ENCODE data around the gene MED12L.
"Not testable (repeated sequence)": the region's sequence is repeated elsewhere in the genome, so short reads cannot be mapped to it uniquely, and the experiment has no call there.

The MED12L gene

DNA sequence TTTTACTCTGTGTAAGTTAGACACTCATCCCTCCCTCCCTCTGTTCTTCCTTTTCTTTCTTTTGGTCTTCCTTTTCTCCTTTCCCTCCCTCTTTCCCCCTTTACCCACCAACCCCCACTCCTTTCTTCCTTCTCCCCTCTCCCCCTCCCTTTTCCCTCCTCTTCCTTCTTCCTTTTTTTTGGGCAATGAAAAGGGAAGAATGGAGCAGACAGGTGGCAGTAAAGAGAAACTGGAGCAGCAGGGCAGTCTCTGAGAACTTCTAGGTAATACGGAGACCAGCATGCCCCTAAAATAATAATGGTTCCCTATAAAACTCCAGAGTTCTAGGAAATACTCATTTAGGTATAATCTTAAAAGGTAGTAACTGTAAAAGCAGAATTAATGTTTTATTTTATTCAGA, 129.0 kb downstream of the MED12L start:
- no peak for DNase-seq (ENCODE audit: low spot score)

GRCh38 chr3:151216641-151217607, 131.5 kb downstream of the MED12L start:
- no peak for DNase-seq (ENCODE audit: low spot score)

GRCh38 chr3:151218136-151218535, 132.7 kb downstream of the MED12L start:
- DNase-seq (ENCODE audit: low spot score), result no peak

DNA sequence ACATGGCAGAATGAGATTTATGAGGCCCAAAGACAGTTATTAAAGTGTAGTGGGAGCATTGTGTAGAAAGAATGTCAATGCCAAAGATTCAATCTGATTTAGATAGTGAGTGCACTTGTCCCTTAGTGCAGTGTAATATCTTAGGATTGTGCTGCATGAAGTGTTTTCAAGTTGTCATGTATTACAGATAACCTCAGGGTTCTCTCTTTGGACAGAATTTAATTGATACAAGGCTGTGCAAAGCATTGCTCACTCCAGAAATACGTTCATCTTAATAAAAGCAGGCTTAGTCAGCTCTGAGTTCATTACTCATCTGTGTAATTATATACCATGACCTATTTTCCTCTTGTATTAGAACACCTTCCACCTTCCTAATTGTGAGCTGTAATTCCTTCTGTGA, 133.6 kb downstream of the MED12L start:
- DNase-seq (ENCODE audit: low spot score), result no peak

- no peak for DNase-seq (ENCODE audit: low spot score)
Observed at GRCh38 chr3:151224268-151224866, 138.9 kb downstream of the MED12L start.

- no peak for DNase-seq (ENCODE audit: low spot score)
Observed at GRCh38 chr3:151225040-151225975, 139.8 kb downstream of the MED12L start.

DNA sequence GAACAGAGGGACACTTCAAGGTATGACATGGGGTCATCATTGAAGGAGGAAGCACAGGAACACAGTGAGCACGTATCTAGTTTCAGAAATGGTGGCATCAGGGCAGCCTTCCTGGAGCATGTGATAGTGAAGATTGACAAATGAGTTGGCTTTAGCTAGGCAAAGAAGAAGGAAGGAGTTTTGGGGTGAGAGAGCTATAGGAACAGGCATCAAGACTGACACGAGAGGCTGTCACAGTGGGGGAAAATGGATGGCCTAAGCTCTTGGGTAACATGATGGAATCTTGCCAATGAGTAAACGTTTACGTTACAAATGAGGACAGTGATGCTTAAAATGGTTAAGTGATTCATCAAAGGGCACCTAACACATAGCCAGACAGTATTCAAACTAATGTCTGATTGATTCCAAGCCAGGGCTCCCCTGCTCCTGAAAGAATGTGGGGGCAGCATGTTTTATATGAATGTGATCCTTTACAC, 140.7 kb downstream of the MED12L start:
- DNase-seq (ENCODE audit: low spot score), result no peak

- no peak for DNase-seq (ENCODE audit: low spot score)
Observed at GRCh38 chr3:151226825-151227224, 141.4 kb downstream of the MED12L start.

- DNase-seq (ENCODE audit: low spot score), result no peak
Observed at GRCh38 chr3:151227266-151227806, 141.9 kb downstream of the MED12L start.

DNA sequence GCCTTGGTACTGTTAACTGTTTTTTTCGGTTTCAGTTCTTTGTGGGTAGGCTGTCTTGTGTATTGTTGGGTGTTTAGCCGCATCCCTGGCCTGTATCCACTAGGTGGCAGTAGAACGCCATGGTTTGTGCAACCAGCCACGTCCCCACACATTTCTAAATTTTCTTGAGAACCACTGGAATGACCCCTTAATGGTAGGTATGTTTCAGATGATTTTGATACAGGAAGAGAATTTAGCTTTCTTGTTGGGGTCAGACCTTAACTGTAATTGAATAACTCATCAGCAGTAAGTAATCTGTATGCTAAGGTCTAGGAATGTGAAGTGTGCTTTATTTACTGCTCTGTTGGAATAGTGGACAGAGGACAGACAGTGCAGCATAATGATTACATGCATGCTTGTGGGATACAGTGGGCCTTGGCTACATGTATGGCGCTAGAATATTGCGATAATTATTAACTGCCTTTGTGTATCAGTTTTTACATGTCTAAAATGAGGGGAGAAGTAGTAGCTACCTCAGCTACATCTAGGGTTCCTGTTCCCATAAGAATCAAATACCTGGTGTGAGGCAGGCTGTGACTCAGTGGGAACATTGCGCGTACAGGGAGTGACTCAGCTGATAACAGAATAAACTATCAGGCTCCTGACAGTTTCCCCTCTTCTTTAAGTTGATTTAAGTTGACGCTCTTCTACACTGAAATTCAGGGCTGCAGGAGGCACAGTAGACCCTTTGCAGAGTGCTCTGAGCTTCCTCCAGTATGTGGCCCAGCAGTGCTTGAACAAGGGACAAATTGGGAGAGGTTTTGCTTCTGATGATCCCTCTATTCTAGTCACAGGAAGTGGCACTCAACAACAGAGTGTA, 142.6 kb downstream of the MED12L start:
- DNase-seq (ENCODE audit: low spot score), result peak; percentile 83

DNA sequence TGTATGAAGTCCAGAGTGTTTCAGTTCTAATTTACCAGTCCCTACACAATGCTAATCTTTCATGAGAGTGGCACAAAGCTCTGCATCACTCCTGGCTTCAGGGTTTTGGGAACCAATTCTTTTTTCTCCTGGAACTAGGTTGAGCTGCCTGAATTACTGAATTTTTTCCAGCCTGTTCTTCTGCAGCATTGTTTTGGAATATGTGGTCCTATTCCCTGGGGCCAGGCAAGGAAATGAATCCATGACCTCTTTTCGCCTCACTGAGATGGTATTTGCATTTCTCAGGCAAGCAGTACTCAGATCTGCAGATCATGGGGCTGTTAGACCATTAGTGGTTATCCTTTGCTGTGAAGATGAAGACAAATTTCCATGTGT, 143.2 kb downstream of the MED12L start:
- no peak for DNase-seq (ENCODE audit: low spot score)

GRCh38 chr3:151230646-151231045, 145.2 kb downstream of the MED12L start:
- peak; percentile 52 for DNase-seq (ENCODE audit: low spot score)

GRCh38 chr3:151232403-151232802, 146.9 kb downstream of the MED12L start:
- DNase-seq (ENCODE audit: low spot score), result not testable (repeated sequence)

DNA sequence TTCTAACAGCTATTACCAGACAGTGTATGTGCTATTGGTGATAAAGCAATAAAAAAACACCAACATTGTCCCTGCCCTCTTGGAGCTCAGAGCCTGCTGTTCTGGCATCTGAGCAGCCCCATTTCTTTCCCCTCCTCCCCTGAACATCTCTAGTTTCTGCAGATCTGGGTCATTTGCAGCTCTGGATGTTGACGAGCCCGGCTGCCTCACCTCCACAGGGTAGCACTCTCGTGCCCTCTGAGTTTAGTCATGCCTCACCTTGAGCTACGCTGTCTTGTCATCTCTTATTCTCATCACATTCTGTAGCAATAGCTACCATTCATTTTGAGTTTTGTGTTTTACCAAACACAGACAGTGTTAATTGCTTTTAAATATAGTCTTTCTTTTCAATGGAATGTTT, 147.5 kb downstream of the MED12L start:
- no peak for DNase-seq (ENCODE audit: low spot score)

DNA sequence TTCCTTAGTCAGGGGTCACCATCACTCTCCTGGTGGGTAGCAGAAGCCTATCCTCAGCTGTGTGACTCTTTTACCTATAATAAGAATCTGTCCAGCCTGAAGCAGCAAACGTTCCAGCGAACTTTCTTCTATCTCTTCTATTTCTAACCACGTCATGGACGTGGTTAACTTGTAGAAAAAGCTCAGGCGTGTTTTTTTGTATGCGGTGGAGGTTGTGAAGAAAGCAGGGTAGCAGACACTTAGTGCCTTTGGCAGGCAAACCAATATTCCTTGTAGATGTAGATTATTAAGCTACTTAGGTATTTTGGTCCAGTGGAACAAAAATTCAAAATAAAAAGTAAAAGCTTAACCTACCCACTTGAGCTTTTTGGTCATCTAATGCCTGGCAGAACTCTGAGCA, 149.4 kb downstream of the MED12L start:
- DNase-seq (ENCODE audit: low spot score), result no peak

DNA sequence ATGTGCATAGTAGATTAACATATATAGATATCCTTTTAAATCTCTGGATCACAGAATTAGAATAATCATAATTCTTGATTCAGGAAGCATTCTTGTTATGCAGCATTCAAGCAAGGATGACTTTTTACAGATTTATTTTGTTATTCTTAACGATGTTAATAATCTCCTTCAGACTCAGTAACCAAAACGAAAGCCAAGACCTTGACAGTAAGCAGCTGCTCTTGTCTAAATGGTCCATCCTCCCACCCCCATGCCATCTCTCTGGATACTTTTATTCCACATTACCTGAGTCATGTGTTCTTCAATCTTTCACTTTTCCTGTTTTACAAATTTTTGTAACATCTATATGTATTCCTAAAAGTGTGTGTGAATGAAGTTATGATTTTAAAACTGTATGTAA, 150.9 kb downstream of the MED12L start:
- DNase-seq (ENCODE audit: low spot score), result no peak

DNA sequence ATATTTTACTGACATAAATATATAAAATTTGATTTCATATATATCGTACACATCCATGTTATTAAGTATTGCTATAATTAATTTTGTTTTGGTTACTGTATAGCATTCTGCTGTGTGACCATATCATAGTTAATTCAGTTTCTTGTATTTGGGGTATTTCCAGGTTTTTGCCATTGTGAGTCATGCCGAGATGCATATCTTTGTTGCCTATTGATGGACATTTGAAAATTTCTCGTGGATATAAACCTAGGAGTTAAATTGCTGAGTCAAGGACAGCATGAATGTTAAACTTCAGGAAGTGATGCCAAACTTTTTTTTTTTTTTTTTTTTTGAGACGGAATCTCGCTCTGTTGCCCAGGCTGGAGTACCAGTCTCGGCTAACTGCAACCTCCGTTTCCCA, 151.3 kb downstream of the MED12L start:
- no peak for DNase-seq (ENCODE audit: low spot score)

- DNase-seq (ENCODE audit: low spot score), result not testable (repeated sequence)
Observed at GRCh38 chr3:151242006-151242405, 156.5 kb downstream of the MED12L start.

GRCh38 chr3:151248772-151249337, 163.4 kb downstream of the MED12L start:
- DNase-seq (ENCODE audit: low spot score), result no peak

GRCh38 chr3:151256749-151257148, 171.3 kb downstream of the MED12L start:
- no peak for DNase-seq (ENCODE audit: low spot score)

GRCh38 chr3:151259664-151260063, 174.2 kb downstream of the MED12L start:
- DNase-seq (ENCODE audit: low spot score), result no peak

Data from germinal center (tissue), 1 donor.